K562 (cell line): Measurements from ENCODE around the gene DLST. TPM values are rescaled to one million over a fixed set of nuclear protein-coding genes. Genes with fewer than 3 reads are reported as not detected.
A peak's percentile ranks its signal among the peaks of the same experiment; 100 is the strongest.

ENCODE experiments used
- NCOA6 ChIP-seq: fragments of 450-650 bp; IDR thresholded peaks from 2 replicates; pipeline ENCODE4 v1.6.1; 2017; ENCODE audit warnings: mild to moderate bottlenecking
- U2AF1 ChIP-seq: fragments of 200-400 bp; formaldehyde crosslinking; optimal IDR thresholded peaks from 2 replicates; pipeline ENCODE3; 2017; ENCODE audit warnings: mild to moderate bottlenecking, low read depth, low read length, moderate library complexity
- polyA plus RNA-seq, 8 experiments: library from polyadenylated mRNA; depleted of rRNA in 4 of 8; stranded (reverse) in 5 of 8; unstranded in 3 of 8; fragments of >200 nt; fragmentation: Nextera tagmentation in 2 of 8; fragmentation: Illumina TruSeq in 1 of 8; extraction: Ambion mirVana in 2 of 8; extraction: Trizol in 1 of 8; gene quantifications; 2 replicates each; pipeline versions ENCODE4 v1.2.1 to v1.2.3, GENCODE V29; 2011 to 2014; ENCODE audit warnings: inconsistent platforms in 1 of 8, missing spikeins in 1 of 8
- total RNA-seq, 7 experiments: library from RNA; depleted of rRNA in 6 of 7; stranded (reverse); fragments of >200 nt in 6 of 7; fragmentation: Illumina TruSeq in 2 of 7; extraction: Trizol in 2 of 7; gene quantifications; 2 replicates each; pipeline versions ENCODE4 v1.2.1 to v1.2.3, GENCODE V29; 2011 to 2021; ENCODE audit warnings: low replicate concordance in 1 of 7
- TF ChIP-seq, protein P1 (sequence below): fragments of 200-600 bp; sonication (generic); IDR thresholded peaks from one replicate; pipeline ENCODE4 v1.6.1; 2012; ENCODE audit warnings: mild to moderate bottlenecking, low read depth, low read length, inconsistent platforms
- TF ChIP-seq, protein P2 (sequence below): sonication (generic); formaldehyde crosslinking; IDR thresholded peaks from 2 replicates; pipeline ENCODE4 v1.8.1; 2023; ENCODE audit warnings: mild to moderate bottlenecking, missing genetic modification reagents, moderate library complexity
- TF ChIP-seq, protein P3 (sequence below), 3 experiments: fragments of 200-800 bp in 1 of 3; fragments of 250-450 bp in 1 of 3; fragments of 450-650 bp in 1 of 3; sonication (Bioruptor Pico) in 1 of 3; sonication (Bioruptor generic) in 1 of 3; formaldehyde crosslinking in 1 of 3; IDR thresholded peaks; 2 replicates each; pipeline versions ENCODE4 v1.6.1 to v1.8.0; 2016 to 2022; ENCODE audit warnings: mild to moderate bottlenecking in 2 of 3, missing genetic modification characterization in 2 of 3, missing compliant biosample characterization in 1 of 3, moderate library complexity in 1 of 3
- TF ChIP-seq, protein P4 (sequence below): IDR thresholded peaks from 2 replicates; pipeline ENCODE4 v1.6.1; 2011; ENCODE audit not compliant: insufficient read length; ENCODE audit errors: extremely low read depth

DLST gene
- total and polyA plus RNA-seq, 9 of the 15 experiments (the other 6 are each of a cell fraction or from before 2014, with no cell fraction given) = 3.0 to 73.7 (median 45.4) TPM

DNA sequence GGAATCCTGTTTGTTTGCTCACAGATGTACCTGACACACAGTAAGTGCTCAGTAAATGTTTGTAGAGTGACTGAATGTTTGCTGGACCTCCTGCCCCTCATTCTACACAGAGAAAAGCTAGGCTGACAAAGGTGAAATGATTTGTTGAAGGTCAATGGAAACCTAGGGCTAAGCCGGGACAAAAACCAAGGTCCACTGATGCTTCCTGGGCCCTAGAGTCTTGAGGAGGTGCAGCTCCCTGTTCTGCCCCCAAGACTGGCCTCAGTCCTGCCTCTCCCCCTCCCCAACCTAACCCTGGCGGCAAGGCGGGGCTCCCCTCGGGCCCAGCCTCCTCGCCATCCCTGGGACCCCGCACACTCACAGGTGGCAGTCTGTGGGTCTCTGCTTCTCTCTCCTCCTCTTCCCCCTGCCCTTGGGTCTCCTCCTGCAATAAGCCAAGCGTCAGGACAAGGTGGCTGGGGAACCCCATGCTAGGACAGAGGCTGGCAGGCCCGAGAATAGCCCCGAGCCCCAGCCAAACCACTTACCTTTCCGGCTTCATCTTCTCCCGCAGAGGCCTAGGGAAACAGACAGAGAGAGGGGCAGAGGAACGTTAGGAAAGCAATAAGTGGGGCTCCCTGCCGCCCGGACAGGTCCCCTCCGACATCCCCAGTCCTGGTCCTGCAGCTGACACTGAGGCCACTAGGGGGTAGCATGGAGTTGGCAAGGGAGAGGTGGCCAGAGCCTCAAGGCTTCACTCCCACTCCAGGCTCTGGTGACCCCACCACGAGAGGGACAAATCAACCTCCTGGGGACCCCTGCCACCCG lies 64.3 kb downstream of the DLST start (continued):
- TF ChIP-seq, protein P1, sequence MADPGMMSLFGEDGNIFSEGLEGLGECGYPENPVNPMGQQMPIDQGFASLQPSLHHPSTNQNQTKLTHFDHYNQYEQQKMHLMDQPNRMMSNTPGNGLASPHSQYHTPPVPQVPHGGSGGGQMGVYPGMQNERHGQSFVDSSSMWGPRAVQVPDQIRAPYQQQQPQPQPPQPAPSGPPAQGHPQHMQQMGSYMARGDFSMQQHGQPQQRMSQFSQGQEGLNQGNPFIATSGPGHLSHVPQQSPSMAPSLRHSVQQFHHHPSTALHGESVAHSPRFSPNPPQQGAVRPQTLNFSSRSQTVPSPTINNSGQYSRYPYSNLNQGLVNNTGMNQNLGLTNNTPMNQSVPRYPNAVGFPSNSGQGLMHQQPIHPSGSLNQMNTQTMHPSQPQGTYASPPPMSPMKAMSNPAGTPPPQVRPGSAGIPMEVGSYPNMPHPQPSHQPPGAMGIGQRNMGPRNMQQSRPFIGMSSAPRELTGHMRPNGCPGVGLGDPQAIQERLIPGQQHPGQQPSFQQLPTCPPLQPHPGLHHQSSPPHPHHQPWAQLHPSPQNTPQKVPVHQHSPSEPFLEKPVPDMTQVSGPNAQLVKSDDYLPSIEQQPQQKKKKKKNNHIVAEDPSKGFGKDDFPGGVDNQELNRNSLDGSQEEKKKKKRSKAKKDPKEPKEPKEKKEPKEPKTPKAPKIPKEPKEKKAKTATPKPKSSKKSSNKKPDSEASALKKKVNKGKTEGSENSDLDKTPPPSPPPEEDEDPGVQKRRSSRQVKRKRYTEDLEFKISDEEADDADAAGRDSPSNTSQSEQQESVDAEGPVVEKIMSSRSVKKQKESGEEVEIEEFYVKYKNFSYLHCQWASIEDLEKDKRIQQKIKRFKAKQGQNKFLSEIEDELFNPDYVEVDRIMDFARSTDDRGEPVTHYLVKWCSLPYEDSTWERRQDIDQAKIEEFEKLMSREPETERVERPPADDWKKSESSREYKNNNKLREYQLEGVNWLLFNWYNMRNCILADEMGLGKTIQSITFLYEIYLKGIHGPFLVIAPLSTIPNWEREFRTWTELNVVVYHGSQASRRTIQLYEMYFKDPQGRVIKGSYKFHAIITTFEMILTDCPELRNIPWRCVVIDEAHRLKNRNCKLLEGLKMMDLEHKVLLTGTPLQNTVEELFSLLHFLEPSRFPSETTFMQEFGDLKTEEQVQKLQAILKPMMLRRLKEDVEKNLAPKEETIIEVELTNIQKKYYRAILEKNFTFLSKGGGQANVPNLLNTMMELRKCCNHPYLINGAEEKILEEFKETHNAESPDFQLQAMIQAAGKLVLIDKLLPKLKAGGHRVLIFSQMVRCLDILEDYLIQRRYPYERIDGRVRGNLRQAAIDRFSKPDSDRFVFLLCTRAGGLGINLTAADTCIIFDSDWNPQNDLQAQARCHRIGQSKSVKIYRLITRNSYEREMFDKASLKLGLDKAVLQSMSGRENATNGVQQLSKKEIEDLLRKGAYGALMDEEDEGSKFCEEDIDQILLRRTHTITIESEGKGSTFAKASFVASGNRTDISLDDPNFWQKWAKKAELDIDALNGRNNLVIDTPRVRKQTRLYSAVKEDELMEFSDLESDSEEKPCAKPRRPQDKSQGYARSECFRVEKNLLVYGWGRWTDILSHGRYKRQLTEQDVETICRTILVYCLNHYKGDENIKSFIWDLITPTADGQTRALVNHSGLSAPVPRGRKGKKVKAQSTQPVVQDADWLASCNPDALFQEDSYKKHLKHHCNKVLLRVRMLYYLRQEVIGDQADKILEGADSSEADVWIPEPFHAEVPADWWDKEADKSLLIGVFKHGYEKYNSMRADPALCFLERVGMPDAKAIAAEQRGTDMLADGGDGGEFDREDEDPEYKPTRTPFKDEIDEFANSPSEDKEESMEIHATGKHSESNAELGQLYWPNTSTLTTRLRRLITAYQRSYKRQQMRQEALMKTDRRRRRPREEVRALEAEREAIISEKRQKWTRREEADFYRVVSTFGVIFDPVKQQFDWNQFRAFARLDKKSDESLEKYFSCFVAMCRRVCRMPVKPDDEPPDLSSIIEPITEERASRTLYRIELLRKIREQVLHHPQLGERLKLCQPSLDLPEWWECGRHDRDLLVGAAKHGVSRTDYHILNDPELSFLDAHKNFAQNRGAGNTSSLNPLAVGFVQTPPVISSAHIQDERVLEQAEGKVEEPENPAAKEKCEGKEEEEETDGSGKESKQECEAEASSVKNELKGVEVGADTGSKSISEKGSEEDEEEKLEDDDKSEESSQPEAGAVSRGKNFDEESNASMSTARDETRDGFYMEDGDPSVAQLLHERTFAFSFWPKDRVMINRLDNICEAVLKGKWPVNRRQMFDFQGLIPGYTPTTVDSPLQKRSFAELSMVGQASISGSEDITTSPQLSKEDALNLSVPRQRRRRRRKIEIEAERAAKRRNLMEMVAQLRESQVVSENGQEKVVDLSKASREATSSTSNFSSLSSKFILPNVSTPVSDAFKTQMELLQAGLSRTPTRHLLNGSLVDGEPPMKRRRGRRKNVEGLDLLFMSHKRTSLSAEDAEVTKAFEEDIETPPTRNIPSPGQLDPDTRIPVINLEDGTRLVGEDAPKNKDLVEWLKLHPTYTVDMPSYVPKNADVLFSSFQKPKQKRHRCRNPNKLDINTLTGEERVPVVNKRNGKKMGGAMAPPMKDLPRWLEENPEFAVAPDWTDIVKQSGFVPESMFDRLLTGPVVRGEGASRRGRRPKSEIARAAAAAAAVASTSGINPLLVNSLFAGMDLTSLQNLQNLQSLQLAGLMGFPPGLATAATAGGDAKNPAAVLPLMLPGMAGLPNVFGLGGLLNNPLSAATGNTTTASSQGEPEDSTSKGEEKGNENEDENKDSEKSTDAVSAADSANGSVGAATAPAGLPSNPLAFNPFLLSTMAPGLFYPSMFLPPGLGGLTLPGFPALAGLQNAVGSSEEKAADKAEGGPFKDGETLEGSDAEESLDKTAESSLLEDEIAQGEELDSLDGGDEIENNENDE = no peak
- TF ChIP-seq, protein P2, sequence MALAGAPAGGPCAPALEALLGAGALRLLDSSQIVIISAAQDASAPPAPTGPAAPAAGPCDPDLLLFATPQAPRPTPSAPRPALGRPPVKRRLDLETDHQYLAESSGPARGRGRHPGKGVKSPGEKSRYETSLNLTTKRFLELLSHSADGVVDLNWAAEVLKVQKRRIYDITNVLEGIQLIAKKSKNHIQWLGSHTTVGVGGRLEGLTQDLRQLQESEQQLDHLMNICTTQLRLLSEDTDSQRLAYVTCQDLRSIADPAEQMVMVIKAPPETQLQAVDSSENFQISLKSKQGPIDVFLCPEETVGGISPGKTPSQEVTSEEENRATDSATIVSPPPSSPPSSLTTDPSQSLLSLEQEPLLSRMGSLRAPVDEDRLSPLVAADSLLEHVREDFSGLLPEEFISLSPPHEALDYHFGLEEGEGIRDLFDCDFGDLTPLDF (CRISPR knock-in tag) = no peak
- TF ChIP-seq U2AF1 (no peak), NCOA6 (no peak)
- TF ChIP-seq, protein P3, sequence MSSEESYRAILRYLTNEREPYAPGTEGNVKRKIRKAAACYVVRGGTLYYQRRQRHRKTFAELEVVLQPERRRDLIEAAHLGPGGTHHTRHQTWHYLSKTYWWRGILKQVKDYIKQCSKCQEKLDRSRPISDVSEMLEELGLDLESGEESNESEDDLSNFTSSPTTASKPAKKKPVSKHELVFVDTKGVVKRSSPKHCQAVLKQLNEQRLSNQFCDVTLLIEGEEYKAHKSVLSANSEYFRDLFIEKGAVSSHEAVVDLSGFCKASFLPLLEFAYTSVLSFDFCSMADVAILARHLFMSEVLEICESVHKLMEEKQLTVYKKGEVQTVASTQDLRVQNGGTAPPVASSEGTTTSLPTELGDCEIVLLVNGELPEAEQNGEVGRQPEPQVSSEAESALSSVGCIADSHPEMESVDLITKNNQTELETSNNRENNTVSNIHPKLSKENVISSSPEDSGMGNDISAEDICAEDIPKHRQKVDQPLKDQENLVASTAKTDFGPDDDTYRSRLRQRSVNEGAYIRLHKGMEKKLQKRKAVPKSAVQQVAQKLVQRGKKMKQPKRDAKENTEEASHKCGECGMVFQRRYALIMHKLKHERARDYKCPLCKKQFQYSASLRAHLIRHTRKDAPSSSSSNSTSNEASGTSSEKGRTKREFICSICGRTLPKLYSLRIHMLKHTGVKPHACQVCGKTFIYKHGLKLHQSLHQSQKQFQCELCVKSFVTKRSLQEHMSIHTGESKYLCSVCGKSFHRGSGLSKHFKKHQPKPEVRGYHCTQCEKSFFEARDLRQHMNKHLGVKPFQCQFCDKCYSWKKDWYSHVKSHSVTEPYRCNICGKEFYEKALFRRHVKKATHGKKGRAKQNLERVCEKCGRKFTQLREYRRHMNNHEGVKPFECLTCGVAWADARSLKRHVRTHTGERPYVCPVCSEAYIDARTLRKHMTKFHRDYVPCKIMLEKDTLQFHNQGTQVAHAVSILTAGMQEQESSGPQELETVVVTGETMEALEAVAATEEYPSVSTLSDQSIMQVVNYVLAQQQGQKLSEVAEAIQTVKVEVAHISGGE (CRISPR knock-in tag; IDR thresholded peaks at IDR 0.05) = no peak
- TF ChIP-seq, protein P4, sequence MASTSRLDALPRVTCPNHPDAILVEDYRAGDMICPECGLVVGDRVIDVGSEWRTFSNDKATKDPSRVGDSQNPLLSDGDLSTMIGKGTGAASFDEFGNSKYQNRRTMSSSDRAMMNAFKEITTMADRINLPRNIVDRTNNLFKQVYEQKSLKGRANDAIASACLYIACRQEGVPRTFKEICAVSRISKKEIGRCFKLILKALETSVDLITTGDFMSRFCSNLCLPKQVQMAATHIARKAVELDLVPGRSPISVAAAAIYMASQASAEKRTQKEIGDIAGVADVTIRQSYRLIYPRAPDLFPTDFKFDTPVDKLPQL = peak; percentile 83
